NCI-H187 treated with DMSO at 0.1 percent for 48 hours (cell line): ENCODE results near the gene DPAGT1.

ENCODE experiments used
- DNase-seq: peaks from one replicate; lab custom pipeline; 2025; lab: John Stamatoyannopoulos, UW

Gene DPAGT1

GRCh38 chr11:119057000-119057769 lies 44.5 kb downstream of the DPAGT1 start, which contains the start of gene HYOU1:
Gene HYOU1, minus strand, starts transcription at chr11:119057205. Its CDS starts 1,045 bp downstream, at chr11:119056160.
- DNase-seq: peak; percentile 73

- DNase-seq: no peak
Observed at GRCh38 chr11:119056421-119056999, 45.1 kb downstream of the DPAGT1 start.

DNA sequence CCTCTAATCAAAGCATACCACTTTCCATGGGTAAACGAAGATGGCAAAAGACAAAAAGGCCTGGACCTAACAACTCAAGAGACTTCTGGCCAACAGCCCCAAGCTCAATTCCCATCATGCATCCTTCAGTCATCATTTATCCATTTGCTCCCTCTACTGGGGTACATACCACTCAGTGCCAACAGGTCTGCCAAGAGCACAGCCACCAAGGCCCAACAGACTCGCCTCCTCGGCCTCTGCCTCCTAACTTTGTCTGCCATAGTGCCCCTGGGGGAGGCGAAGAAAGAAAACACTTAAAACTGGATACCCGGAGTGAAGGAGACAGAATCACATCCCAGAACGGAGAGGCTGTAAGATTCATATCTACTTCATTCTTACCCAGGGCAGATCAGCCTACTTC lies 45.8 kb downstream of the DPAGT1 start:
- no peak for DNase-seq

- no peak for DNase-seq
Observed at GRCh38 chr11:119054418-119054817, 47.2 kb downstream of the DPAGT1 start.

- no peak for DNase-seq
Observed at GRCh38 chr11:119052163-119052814, 49.4 kb downstream of the DPAGT1 start.

GRCh38 chr11:119051440-119052162 lies 50.1 kb downstream of the DPAGT1 start:
- no peak for DNase-seq

DNA sequence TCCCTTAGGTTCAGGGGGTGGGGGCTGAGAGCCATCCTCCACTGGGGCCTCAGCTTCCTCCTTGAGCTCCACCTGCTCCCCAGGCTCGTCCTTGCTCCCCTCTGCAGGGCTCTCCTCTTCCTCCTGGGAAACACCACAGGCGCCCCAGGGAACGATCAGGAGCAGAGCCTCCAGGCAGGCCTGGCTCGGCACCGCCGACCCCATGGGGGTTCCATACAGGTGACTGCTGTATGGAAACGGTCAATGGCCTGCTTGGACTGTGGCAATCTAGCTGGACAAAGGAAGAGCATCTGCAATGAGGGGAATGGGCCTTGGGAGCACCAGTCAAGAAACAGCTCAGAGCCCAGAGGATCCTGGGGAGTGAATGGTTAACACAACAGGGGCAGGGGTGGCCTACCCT lies 52.6 kb downstream of the DPAGT1 start:
- no peak for DNase-seq

GRCh38 chr11:119048644-119049043 lies 53.0 kb downstream of the DPAGT1 start:
- no peak for DNase-seq

GRCh38 chr11:119047205-119047604 lies 54.4 kb downstream of the DPAGT1 start:
- no peak for DNase-seq
